Sigmoid colon (tissue), 4 donors: Measurements from ENCODE around the gene DCK.
"Not testable (repeated sequence)": the region's sequence is repeated elsewhere in the genome, so short reads cannot be mapped to it uniquely, and the experiment has no call there.

Source experiments
- POLR2A ChIP-seq, 2 donors: fragments of 450-650 bp; IDR thresholded peaks; one replicate each; pipeline ENCODE4 v1.6.1; 2016; ENCODE audit warnings: antibody characterized with exemption in 2 of 2, mild to moderate bottlenecking in 2 of 2, moderate library complexity in 2 of 2
- POLR2AphosphoS5 ChIP-seq, 4 donors: sonication (generic); formaldehyde crosslinking; IDR thresholded peaks; one replicate each; pipeline ENCODE4 v1.6.1; 2017; ENCODE audit warnings: antibody characterized with exemption in 4 of 4
- TF ChIP-seq, protein P1 (sequence below), 4 experiments: fragments of 450-650 bp in 3 of 4; fragments of 200-600 bp in 1 of 4; IDR thresholded peaks; one replicate each; pipeline ENCODE4 v1.5.1; 2016 to 2019; ENCODE audit warnings: antibody characterized with exemption in 4 of 4, mild to moderate bottlenecking in 3 of 4, moderate library complexity in 2 of 4

DNA sequence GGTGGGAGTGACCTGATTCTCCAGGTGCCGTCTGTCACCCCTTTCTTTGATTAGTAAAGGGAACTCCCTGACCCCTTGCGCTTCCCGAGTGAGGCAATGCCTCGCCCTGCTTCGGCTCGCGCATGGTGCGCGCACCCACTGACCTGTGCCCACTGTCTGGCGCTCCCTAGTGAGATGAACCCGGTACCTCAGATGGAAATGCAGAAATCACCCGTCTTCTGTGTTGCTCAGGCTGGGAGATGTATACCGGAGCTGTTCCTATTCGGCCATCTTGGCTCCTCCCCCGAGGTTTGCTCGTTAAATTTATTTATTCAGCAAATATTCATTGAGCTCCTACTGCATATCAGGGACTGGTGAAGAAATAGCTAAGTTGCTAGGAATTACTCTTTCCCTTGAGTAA lies 66.1 kb downstream of the DCK start:
- not testable (repeated sequence) for TF ChIP-seq POLR2AphosphoS5, POLR2A (IDR thresholded peaks at IDR 0.05)
- TF ChIP-seq, protein P1, sequence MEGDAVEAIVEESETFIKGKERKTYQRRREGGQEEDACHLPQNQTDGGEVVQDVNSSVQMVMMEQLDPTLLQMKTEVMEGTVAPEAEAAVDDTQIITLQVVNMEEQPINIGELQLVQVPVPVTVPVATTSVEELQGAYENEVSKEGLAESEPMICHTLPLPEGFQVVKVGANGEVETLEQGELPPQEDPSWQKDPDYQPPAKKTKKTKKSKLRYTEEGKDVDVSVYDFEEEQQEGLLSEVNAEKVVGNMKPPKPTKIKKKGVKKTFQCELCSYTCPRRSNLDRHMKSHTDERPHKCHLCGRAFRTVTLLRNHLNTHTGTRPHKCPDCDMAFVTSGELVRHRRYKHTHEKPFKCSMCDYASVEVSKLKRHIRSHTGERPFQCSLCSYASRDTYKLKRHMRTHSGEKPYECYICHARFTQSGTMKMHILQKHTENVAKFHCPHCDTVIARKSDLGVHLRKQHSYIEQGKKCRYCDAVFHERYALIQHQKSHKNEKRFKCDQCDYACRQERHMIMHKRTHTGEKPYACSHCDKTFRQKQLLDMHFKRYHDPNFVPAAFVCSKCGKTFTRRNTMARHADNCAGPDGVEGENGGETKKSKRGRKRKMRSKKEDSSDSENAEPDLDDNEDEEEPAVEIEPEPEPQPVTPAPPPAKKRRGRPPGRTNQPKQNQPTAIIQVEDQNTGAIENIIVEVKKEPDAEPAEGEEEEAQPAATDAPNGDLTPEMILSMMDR (IDR thresholded peaks at IDR 0.05) = not testable (repeated sequence)
